NCI-H2107 treated with DMSO at 0.1 percent for 48 hours (cell line): ENCODE data around the gene PLIN1.

Experiments used
- DNase-seq: peaks from one replicate; lab custom pipeline; 2025; ENCODE audit not compliant: unreplicated experiment; lab: John Stamatoyannopoulos, UW

The PLIN1 gene

DNA sequence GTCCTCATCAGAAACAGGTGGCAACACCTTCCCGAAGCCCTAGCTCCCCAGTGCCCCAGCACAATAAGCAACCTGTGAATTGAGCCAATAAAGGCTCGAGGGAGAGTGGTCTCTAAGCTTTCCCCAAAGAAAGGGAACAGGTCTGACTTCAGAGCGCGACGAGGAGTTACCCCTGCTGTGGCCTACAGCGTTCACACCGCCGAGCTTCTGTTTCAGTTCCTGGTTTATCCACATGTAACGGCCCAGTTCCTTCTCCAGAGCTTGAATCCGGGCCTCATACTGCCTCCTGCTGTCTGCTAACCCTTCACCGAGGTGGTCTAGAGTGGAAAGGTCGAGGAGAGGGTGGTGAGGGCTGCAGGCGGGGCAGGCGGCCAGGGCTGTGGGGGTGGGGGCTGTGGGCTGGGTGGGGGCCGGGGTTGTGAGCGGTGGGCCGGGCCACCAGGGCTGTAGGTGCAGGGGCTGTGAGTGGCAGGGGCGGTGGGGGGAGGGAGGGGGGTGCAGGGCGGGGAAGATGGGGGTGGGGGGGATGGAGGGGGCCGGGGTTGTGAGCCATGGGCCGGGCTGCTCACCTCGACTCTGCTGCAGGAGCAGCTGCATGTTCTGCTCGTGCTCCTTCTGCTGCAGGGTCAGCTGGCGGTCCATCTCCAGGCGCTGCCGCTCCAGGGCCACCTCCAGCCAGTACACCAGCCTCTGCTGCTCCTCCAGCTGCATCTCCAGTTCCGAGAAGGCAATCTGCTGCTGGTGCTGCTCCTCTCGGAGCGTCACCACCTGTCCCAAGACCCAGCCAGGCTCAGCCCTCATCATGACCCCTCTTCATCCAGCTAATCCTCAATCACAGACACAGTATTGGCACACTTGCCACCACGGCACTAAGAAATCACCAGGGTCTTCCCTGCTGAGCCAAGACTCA lies 50.1 kb downstream of the PLIN1 start:
- DNase-seq: no peak

GRCh38 chr15:89628301-89628700 lies 50.9 kb downstream of the PLIN1 start:
- no peak for DNase-seq

GRCh38 chr15:89627256-89627970 lies 51.8 kb downstream of the PLIN1 start:
- DNase-seq: no peak

GRCh38 chr15:89625716-89626115 lies 53.5 kb downstream of the PLIN1 start:
- DNase-seq: no peak

- DNase-seq: no peak
Measured at GRCh38 chr15:89623165-89623564, 56.0 kb downstream of the PLIN1 start.

- no peak for DNase-seq
Measured at GRCh38 chr15:89621547-89621946, 57.6 kb downstream of the PLIN1 start.

GRCh38 chr15:89616228-89616627 lies 62.9 kb downstream of the PLIN1 start:
- no peak for DNase-seq

DNA sequence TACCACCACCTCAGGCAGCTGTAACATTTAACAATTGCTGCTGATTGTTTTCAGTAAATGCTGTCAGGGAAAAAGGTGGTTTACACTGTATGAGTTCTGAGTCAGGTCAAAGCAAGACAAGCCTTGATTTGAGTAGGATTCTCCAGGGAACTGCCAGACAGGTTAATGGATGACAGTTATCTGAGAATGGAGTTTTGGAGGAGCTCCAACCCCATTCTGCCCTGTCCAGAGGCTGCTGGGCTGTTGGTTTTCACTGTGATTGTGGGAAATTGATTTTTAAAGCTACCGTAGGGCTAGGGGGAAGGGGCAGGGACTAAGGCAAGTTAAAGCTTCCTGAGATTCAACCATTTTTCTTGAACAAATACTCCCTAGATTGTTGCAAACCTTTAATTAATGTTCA lies 64.0 kb downstream of the PLIN1 start:
- no peak for DNase-seq
